Esophagus muscularis mucosa (tissue), 4 donors: ENCODE results near the gene RARS1. TPM values are rescaled to one million over a fixed set of nuclear protein-coding genes. Genes with fewer than 3 reads are reported as not detected.
A peak's percentile ranks its signal among the peaks of the same experiment; 100 is the strongest.

ENCODE experiments used
- DNase-seq: peaks from one replicate; pipeline ENCODE4 v3.0.0-alpha.2; 2017; ENCODE audit errors: extremely low spot score
- H3K27ac ChIP-seq, 4 donors: fragments of 200-600 bp; sonication (generic); replicated peaks in 1 of 4; 1 replicate in 3 of 4; 2 replicates in 1 of 4; pipeline ENCODE4 v1.5.1; 2016 to 2019; ENCODE audit warnings: mild to moderate bottlenecking in 1 of 4
- H3K27me3 ChIP-seq, 4 donors: fragments of 200-600 bp; sonication (generic); one replicate each; pipeline versions ENCODE4 v1.5.1 to v1.6.0; 2016 to 2019
- H3K36me3 ChIP-seq, 4 donors: fragments of 200-600 bp; sonication (generic); one replicate each; pipeline ENCODE4 v1.5.1; 2016 to 2019
- H3K4me1 ChIP-seq, 4 donors: fragments of 200-600 bp; sonication (generic); one replicate each; pipeline ENCODE4 v1.5.1; 2016 to 2019
- H3K4me3 ChIP-seq, 4 donors: fragments of 200-600 bp; sonication (generic); 1 replicate in 2 of 4; 2 replicates in 2 of 4; pipeline ENCODE4 v1.5.1; 2016 to 2019; ENCODE audit warnings: mild to moderate bottlenecking in 4 of 4, moderate library complexity in 1 of 4
- H3K9me3 ChIP-seq, 4 donors: fragments of 200-600 bp; sonication (generic); 1 replicate in 3 of 4; 2 replicates in 1 of 4; pipeline ENCODE4 v1.5.1; 2016 to 2019
- EP300 ChIP-seq: sonication (generic); formaldehyde crosslinking; IDR thresholded peaks from one replicate; pipeline ENCODE4 v1.6.1; 2017; ENCODE audit warnings: antibody characterized with exemption
- POLR2A ChIP-seq: fragments of 450-650 bp; IDR thresholded peaks from one replicate; pipeline ENCODE4 v1.6.1; 2017; ENCODE audit warnings: antibody characterized with exemption, moderate library complexity, mild to moderate bottlenecking, low read depth
- POLR2AphosphoS5 ChIP-seq, 2 donors: sonication (generic); formaldehyde crosslinking; IDR thresholded peaks; one replicate each; pipeline ENCODE4 v1.6.1; 2017; ENCODE audit warnings: antibody characterized with exemption in 2 of 2
- WGBS: methylation state at CpG from one replicate; pipeline ENCODE4 v1.1.5; 2018; 5-methylcytosine and 5-hydroxymethylcytosine counted together
- intact Hi-C: fragments of 100-400 bp; cut with DNase I; formaldehyde crosslinking; loops from one replicate; pipeline ENCODE4 v1.15.1; 2023
- total RNA-seq, 4 donors: library from RNA; depleted of rRNA; stranded (reverse); fragments of >200 nt; gene quantifications; one replicate each; pipeline versions ENCODE4 v1.1.0 to v1.2.1, GENCODE V29; 2016
- TF ChIP-seq, protein P1 (sequence below), 3 experiments: fragments of 200-600 bp in 2 of 3; fragments of 450-650 bp in 1 of 3; sonication (generic) in 2 of 3; IDR thresholded peaks; one replicate each; pipeline ENCODE4 v1.5.1; 2017 to 2019; ENCODE audit warnings: antibody characterized with exemption in 3 of 3, mild to moderate bottlenecking in 2 of 3, moderate library complexity in 1 of 3

RARS1 gene
- total RNA-seq: 10 to 100 TPM; 53.8 to 72.3 (median 60.7) TPM

DNA sequence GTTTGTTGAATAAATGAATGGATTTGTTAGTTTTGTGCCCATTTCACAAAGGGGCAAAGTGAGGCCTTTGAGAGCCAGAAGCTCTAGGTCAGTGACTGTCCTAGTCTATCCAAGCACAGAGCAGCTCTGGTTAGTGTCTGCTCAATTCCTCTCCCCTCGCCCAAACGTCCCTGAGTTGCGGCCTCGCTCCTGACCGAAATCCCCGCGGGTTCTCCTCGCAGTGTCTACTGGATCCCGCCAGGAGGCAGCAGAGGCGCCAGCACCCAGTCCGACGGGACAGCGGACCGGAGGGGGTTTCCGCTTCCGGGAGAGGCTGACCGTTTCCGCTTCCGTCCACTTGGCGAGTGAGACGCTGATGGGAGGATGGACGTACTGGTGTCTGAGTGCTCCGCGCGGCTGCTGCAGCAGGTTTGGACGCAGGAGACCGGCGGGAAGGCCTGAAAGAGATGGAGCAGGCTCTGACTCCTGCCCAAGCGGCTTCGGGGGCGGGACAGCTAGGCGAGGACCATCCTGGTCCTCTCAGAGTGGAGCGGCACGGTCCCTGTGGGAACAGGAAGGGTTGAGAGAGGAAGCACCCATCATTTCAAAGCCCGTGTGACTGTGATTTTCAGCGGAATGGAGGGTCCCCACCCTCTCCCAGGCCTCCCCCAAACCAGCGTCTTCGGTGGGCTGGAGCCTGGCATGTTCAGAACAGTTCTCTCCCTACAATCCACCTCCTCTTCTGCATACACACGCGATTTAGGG is at the start of gene RARS1:
Gene RARS1 (plus strand): TSS at position 336 of the 744 bp plus-strand sequence. CDS start 28 bp downstream, at position 364.
- H3K4me3 ChIP-seq: peak within 1 kb of the TSS; percentile 70 to 93 (median 84)
- H3K27me3 ChIP-seq: peaks cover 0 to 4% (median 0%) of the 10 kb centered on the region in 4 donors
- no peaks in the 10 kb centered on the region for H3K9me3 ChIP-seq
- H3K4me1 ChIP-seq: peaks cover 6 to 25% (median 15%) of the 10 kb centered on the region in 4 donors
- DNase-seq: peak; percentile 98
- TF ChIP-seq, protein P1, sequence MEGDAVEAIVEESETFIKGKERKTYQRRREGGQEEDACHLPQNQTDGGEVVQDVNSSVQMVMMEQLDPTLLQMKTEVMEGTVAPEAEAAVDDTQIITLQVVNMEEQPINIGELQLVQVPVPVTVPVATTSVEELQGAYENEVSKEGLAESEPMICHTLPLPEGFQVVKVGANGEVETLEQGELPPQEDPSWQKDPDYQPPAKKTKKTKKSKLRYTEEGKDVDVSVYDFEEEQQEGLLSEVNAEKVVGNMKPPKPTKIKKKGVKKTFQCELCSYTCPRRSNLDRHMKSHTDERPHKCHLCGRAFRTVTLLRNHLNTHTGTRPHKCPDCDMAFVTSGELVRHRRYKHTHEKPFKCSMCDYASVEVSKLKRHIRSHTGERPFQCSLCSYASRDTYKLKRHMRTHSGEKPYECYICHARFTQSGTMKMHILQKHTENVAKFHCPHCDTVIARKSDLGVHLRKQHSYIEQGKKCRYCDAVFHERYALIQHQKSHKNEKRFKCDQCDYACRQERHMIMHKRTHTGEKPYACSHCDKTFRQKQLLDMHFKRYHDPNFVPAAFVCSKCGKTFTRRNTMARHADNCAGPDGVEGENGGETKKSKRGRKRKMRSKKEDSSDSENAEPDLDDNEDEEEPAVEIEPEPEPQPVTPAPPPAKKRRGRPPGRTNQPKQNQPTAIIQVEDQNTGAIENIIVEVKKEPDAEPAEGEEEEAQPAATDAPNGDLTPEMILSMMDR (IDR thresholded peaks at IDR 0.05): peak in 2 of 3 experiments; percentile 97 to 98
- TF ChIP-seq POLR2AphosphoS5 (IDR thresholded peaks at IDR 0.05): peak; percentile 97
- TF ChIP-seq EP300: no peak
- peak; percentile 75 for TF ChIP-seq POLR2A
- peaks cover 27 to 34% (median 32%) of the 10 kb centered on the region in 4 donors for H3K36me3 ChIP-seq
- intact Hi-C loops: loop anchor here (5.0 to 10.0 kb wide), 3 partner anchors 91 to 1098 kb away; partner anchors contain the start of genes PANK3 and SPDL1
- WGBS: 0% methylated on average over 26 of the region's 40 CpGs
- H3K27ac ChIP-seq: peak within 1 kb of the TSS; percentile 72 to 88 (median 79)

DNA sequence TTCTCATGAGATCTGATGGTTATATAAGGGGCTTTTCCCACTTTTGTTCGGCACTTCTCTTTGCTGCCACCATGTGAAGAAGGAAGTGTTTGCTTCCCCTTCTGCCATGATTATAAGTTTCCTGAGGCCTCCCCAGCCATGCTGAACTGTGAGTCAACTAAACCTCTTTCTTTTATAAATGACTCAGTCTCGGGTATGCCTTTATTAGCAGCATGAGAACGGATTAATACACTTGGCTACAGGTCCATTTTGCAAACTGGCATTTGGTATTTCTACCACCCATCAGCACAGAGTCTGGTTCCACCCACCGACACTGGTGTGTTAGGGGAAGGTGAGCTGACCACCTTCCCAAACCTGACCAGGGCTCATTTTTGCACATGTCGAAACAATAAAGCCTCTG is 47.9 kb upstream of the RARS1 start:
- Histone ChIP-seq H3K27me3 (no peaks in the 10 kb centered on the region), H3K4me1 (no peaks in the 10 kb centered on the region), H3K36me3 (no peaks in the 10 kb centered on the region), H3K4me3 (no peak overlapping the region), H3K9me3 (no peaks in the 10 kb centered on the region), H3K27ac (no peak overlapping the region)
- TF ChIP-seq EP300 (no peak), POLR2AphosphoS5 (IDR thresholded peaks at IDR 0.05) (no peak), POLR2A (no peak)
- TF ChIP-seq, protein P1 (IDR thresholded peaks at IDR 0.05): no peak
- intact Hi-C loops: no loop called here
- 75% methylated on average over 5 of the region's 5 CpGs for whole genome bisulfite sequencing
- DNase-seq: no peak

DNA sequence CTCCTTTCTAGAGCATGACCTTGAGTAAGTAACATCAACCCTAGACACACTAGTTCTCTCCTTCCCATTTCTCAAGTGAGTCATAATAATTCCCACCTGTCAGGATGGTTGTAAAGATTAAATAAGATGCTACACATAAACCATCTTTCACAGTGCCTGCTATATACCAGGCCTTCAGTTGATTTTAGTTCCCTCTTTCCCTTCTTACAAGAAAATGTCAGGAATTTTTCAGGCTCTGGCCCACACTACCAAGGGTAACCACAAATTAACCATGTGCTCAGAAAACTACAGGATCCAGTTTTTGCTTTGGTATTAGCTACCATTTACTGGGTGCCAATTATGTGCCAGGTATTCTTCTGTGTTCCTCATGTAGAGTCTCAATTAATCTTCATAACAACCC is 42.7 kb upstream of the RARS1 start:
- intact Hi-C loops: no loop called here
- H3K27ac ChIP-seq: no peak overlapping the region
- H3K4me1 ChIP-seq: no peaks in the 10 kb centered on the region
- TF ChIP-seq POLR2A (no peak), EP300 (no peak), POLR2AphosphoS5 (IDR thresholded peaks at IDR 0.05) (no peak)
- TF ChIP-seq, protein P1 (IDR thresholded peaks at IDR 0.05): no peak
- no peaks in the 10 kb centered on the region for H3K9me3 ChIP-seq
- no peaks in the 10 kb centered on the region for H3K27me3 ChIP-seq
- no peaks in the 10 kb centered on the region for H3K36me3 ChIP-seq
- DNase-seq: no peak
- no peak overlapping the region for H3K4me3 ChIP-seq

DNA sequence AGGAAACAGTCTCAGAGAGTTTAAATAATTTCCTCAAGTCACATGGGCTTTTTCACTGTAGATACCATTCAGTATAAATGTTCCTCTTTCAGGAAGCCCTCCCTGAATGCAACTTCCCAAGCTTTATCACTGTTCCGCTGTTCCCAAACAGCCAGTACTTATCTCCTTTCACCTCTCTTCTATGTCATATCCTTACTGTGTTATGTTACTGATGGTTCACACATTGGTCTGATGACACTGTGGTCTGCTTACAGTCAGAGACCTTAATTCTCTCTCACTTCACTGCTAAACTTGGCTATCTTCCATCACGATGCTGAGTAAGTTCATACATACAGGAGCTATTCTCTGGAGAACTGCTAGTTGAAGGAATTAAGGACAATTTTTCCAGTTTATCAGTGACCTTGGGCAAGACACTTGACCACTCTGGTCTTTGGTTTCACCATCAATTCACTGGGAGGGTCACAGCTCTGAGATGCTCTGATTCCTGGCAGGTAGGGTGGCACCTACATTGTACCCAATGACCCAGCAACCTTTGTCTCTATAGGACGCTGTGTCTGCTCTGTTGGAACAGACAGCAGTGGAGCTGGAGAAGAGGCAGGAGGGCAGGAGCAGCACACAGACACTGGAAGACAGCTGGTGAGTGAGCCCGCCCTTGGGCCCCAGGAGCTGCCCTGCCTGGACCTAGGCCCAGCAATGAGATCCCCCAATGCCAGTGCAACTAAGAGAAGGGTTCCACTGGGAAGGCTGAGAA is 42.1 kb upstream of the RARS1 start:
- WGBS: 91% methylated on average over 2 of the region's 4 CpGs
- no peak overlapping the region for H3K4me3 ChIP-seq

More for the DNA sequence above, 42.1 kb upstream of the RARS1 start:
- Histone ChIP-seq H3K27me3 (no peaks in the 10 kb centered on the region), H3K36me3 (no peaks in the 10 kb centered on the region), H3K9me3 (no peaks in the 10 kb centered on the region), H3K27ac (no peak overlapping the region), H3K4me1 (no peaks in the 10 kb centered on the region)
- DNase-seq: no peak
- intact Hi-C loops: no loop called here
- TF ChIP-seq, protein P1 (IDR thresholded peaks at IDR 0.05): no peak
- no peak for TF ChIP-seq EP300
- TF ChIP-seq POLR2AphosphoS5 (IDR thresholded peaks at IDR 0.05): no peak
- TF ChIP-seq POLR2A: no peak
